Epithelial cell of esophagus (primary cell): ENCODE measurements around the gene LRMDA.

Experiments used
- DNase-seq: peaks from one replicate; pipeline ENCODE4 v3.0.0; 2010; ENCODE audit warnings: low read depth
- H3K4me3 ChIP-seq: 2 replicates; pipeline ENCODE4 v1.5.1; 2011; ENCODE audit warnings: mild to moderate bottlenecking, low read length, control low read depth
- TF ChIP-seq, protein P1 (sequence below): IDR thresholded peaks from 2 replicates; pipeline ENCODE4 v1.5.1; 2011; ENCODE audit warnings: low read depth, mild to moderate bottlenecking, low read length, control low read depth, inconsistent platforms; ENCODE audit not compliant: insufficient read depth; ENCODE audit errors: missing control alignments

LRMDA gene

DNA sequence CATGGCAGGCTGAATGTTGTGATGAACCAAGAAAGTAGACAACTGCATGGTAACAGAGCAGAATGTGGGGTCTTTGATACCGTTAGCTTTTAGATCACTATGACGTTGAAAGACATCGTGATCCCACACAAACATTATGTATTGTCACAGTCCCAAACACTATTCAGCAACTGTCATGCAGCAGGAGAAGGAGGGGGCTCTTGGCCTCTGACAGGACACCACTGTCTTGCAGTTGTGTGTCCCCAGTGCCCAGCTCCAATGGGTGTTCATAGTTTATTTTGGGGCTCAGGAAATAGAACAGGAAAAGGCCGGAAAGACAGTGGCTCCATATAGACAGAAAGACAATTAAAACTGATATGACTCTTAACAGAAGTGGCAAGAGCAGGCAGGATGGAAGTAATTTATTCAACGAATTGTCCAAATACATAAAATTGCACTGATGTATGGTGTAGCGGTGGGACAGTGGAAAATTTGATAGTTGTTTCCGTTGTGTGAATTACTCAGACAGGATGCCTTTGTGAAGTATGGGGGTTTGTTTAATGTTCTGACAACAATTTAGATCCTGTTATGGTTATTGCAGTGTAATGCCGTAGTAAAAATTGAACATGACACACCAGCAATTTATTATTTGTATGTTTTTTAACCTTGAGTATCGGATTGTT lies 292.0 kb downstream of the LRMDA start:
- no peak for DNase-seq
- H3K4me3 ChIP-seq: no peak overlapping the region
- TF ChIP-seq, protein P1, sequence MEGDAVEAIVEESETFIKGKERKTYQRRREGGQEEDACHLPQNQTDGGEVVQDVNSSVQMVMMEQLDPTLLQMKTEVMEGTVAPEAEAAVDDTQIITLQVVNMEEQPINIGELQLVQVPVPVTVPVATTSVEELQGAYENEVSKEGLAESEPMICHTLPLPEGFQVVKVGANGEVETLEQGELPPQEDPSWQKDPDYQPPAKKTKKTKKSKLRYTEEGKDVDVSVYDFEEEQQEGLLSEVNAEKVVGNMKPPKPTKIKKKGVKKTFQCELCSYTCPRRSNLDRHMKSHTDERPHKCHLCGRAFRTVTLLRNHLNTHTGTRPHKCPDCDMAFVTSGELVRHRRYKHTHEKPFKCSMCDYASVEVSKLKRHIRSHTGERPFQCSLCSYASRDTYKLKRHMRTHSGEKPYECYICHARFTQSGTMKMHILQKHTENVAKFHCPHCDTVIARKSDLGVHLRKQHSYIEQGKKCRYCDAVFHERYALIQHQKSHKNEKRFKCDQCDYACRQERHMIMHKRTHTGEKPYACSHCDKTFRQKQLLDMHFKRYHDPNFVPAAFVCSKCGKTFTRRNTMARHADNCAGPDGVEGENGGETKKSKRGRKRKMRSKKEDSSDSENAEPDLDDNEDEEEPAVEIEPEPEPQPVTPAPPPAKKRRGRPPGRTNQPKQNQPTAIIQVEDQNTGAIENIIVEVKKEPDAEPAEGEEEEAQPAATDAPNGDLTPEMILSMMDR: no peak

DNA sequence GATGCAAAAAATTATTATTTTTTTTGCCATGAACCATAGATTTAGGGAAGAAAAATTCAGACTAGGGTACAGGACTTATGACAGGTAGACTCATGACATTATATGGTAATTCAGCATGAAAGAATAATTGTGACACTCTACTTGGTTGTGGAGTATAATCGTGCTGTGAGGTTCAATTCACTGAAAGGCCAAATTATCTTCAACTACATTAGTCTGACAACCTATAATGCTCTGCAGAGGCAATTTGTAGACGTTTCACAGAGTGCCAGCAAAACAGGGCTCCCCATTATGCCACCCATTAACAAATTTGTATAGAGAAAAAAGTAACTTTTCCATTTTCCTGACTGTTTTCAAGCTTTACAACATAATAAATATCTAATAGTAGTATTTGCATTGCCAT lies 292.6 kb downstream of the LRMDA start:
- DNase-seq: no peak
- H3K4me3 ChIP-seq: no peak overlapping the region
- TF ChIP-seq, protein P1: no peak

DNA sequence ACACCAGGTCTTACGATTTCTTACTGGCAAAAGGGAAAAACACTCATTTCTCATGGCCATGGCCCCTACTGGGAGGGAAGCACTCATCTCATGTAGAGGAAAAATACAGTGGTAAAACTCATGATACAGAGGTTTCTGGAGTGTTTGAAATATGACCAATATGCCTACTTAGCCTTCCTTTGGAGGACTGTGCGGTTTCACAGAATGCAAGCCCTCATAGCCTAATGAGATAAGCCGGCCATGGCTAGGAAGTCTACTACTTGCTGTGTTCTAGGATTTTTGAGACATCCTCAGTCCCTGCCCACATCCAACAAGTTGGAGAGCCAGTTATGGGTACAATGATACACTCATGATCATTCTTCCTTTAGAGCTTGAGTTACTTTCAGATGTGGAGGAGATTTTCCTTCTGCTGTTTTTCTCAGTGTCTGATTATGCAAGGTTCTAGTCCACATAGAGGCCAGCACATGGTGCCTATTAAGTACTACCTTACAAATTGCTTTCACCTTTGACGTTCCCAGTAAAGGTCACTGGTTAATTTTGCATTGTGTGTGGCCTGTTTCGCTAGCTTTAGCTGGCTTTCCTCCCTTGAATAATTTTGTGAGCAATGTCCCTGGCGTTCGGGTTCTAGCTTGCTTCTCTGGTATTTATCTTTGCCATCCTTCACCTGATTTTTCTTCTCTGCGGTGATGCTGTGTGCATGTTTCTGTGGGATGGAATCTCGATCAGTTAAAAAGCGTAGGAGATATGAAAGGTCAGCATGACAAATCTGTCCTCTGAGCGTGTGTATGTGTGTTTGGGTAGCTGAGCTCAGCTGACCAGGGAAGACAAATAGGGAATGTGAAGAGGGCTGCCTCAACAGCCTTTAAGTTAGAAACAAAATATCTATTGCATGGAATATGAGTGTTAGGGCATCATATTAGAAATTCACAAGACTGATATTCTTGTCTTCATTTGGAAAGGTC lies 295.4 kb downstream of the LRMDA start:
- DNase-seq: no peak
- TF ChIP-seq, protein P1: no peak
- no peak overlapping the region for H3K4me3 ChIP-seq

DNA sequence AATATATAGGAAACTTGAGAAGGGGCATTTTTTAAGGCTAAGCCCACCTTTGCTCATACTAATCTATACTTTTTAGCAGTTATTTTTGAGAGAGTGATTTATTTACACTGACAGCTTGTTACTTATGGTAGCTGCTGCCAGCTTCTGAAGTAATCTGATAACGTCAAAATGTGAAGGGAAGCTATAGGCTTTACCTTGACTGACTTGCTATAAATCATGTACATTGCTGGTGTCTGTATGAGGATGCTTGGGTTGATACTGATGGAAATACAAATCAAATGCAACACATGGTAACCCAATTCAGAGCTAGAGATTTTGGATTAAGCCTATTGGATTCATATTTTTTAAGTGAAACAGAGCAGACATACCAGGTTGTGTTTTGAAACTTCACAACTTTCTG lies 299.4 kb downstream of the LRMDA start:
- no peak overlapping the region for H3K4me3 ChIP-seq
- TF ChIP-seq, protein P1: no peak
- no peak for DNase-seq

DNA sequence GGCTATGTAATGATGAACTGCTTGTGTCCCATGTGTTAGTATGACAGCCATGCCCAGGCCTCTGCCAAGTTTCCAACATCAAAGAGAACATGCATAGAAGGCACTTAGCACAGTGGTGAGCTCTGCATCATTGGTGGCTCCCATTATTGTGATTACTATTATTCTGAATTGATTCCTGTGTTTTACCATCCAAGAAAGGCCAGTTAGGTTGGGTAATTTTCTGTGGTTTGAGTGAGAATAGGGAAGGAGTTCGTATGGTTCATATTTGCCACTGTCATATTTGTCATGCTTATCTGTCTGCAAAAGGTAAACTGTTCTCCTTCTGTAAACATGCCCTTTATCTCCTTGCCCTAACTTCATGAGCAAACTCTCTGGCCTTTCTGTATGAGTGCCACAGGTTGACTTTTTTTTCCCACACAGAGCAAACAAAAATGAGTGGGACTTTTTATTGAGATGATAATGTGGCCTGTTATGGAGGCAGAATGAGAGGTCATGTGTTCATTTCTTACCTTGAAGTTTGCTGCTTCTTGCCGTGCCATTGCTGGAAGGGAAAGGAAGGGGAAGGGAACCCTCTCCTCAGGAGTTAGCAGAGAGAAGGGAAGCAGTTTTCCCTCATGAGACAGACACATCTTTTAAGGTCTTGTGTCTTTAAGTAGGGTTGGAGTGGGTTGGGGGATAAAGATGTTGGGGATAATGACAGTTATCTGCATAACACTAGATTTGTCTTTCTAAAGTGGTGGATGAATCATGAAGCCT lies 301.9 kb downstream of the LRMDA start:
- TF ChIP-seq, protein P1: no peak
- no peak for DNase-seq
- no peak overlapping the region for H3K4me3 ChIP-seq

DNA sequence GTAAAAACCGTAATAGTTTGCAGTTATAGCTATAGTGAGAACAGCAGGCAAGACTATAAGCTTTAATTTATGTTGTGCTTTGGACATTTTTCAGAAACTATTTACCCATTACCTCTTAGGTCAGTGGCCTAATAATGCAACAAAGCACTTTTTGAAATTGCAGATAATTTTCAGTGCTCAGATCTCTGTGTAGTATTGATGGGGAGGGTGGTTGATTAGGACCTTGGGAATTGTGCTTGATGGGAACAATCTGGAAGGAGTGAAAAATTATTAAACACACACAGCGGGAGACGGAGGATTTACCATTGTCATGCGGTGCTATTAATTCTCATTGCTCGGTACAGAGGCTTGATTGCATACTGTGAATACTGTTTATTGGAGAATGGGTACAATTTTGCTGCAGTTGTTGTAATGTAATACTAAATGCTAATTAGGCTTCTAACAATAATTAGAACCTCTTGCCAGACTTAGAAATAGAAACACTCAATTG lies 304.8 kb downstream of the LRMDA start:
- TF ChIP-seq, protein P1: no peak
- no peak for DNase-seq
- H3K4me3 ChIP-seq: no peak overlapping the region
